OCI-LY7 (cell line): Measurements from ENCODE around the gene KRR1. TPM values are rescaled to one million over a fixed set of nuclear protein-coding genes. Genes with fewer than 3 reads are reported as not detected.

ENCODE experiments used
- BruUV-seq: library from RNA; stranded (reverse); fragments of 400-500 nt; replicated peaks from 2 replicates; lab custom pipeline; 2021; lab: Mats Ljungman, UMichigan
- CTCF ChIA-PET: fragments of 300-600 bp; sonication (Branson Sonifier 250); formaldehyde crosslinking; loops from one replicate; lab custom pipeline; 2022; ENCODE audit warnings: antibody characterized with exemption; ENCODE audit not compliant: unreplicated experiment; lab: Charles Lee
- POLR2A ChIA-PET: fragments of 300-600 bp; sonication (Branson Sonifier 250); formaldehyde crosslinking; loops from one replicate; lab custom pipeline; 2022; ENCODE audit warnings: antibody characterized with exemption; lab: Charles Lee
- DNase-seq: peaks from one replicate; pipeline ENCODE4 v3.0.0-alpha.2; 2015; ENCODE audit warnings: low spot score
- H2AFZ ChIP-seq: fragments of 200-600 bp; sonication (generic), shearing (Covaris generic); 2 replicates; pipeline ENCODE4 v1.6.1; 2014; ENCODE audit warnings: mild to moderate bottlenecking, antibody characterized with exemption, low read length, moderate library complexity
- H3K27ac ChIP-seq: fragments of 200-600 bp; sonication (generic); 2 replicates; pipeline ENCODE4 v1.5.1; 2014; ENCODE audit warnings: mixed run types, low read depth, mild to moderate bottlenecking, moderate library complexity, low read length, inconsistent platforms; ENCODE audit not compliant: poor library complexity, severe bottlenecking
- H3K36me3 ChIP-seq: fragments of 200-600 bp; sonication (generic); 2 replicates; pipeline ENCODE4 v1.6.1; 2014; ENCODE audit warnings: mild to moderate bottlenecking, antibody characterized with exemption, low read length, moderate library complexity, mixed read lengths; ENCODE audit not compliant: insufficient read depth
- H3K4me1 ChIP-seq: fragments of 200-600 bp; sonication (generic); 2 replicates; pipeline ENCODE4 v1.5.1; 2014; ENCODE audit warnings: mild to moderate bottlenecking, low read length; ENCODE audit not compliant: insufficient read depth, poor library complexity, severe bottlenecking
- H3K4me2 ChIP-seq: fragments of 200-600 bp; sonication (generic); 2 replicates; pipeline ENCODE4 v1.6.1; 2014; ENCODE audit warnings: mild to moderate bottlenecking, low read length
- H3K4me3 ChIP-seq: fragments of 200-600 bp; sonication (generic); 2 replicates; pipeline ENCODE4 v1.5.1; 2014; ENCODE audit warnings: mild to moderate bottlenecking, low read depth, low read length; ENCODE audit not compliant: poor library complexity, severe bottlenecking
- H3K79me2 ChIP-seq: fragments of 200-600 bp; sonication (generic); 2 replicates; pipeline ENCODE4 v1.6.1; 2016; ENCODE audit warnings: low read depth, mild to moderate bottlenecking, low read length, moderate library complexity, mixed read lengths; ENCODE audit not compliant: insufficient read depth
- H3K9me2 ChIP-seq: fragments of 200-600 bp; sonication (generic); 2 replicates; pipeline ENCODE4 v1.6.1; 2016; ENCODE audit warnings: mild to moderate bottlenecking, low read length, mixed read lengths; ENCODE audit not compliant: insufficient read depth
- H3K9me3 ChIP-seq: fragments of 200-600 bp; sonication (generic); 2 replicates; pipeline ENCODE4 v1.6.1; 2014; ENCODE audit warnings: mild to moderate bottlenecking, mixed run types, low read length, mixed read lengths
- H4K20me1 ChIP-seq: fragments of 200-600 bp; sonication (generic); 2 replicates; pipeline ENCODE4 v1.6.1; 2014; ENCODE audit warnings: mild to moderate bottlenecking, antibody characterized with exemption, low read length, moderate library complexity, mixed read lengths; ENCODE audit not compliant: insufficient read depth
- CTCF ChIP-seq: fragments of 200-600 bp; sonication (generic); conservative IDR thresholded peaks from 2 replicates; pipeline ENCODE4 v1.5.1; 2014; ENCODE audit warnings: mild to moderate bottlenecking, antibody characterized with exemption, low read length, moderate library complexity, mixed read lengths
- EZH2phosphoT487 ChIP-seq: fragments of 200-600 bp; sonication (generic); IDR thresholded peaks from 2 replicates; pipeline ENCODE4 v1.6.1; 2018; ENCODE audit warnings: low read depth, borderline replicate concordance, mild to moderate bottlenecking, mixed run types, antibody characterized with exemption, low read length, moderate library complexity, mixed read lengths
- intact Hi-C: fragments of 100-400 bp; cut with micrococcal nuclease; formaldehyde crosslinking; loops from one replicate; pipeline ENCODE4 v1.10.0; 2022; ENCODE audit not compliant: unreplicated experiment
- total RNA-seq, 2 experiments: library from RNA; depleted of rRNA in 1 of 2; stranded (reverse); fragments of >200 nt in 1 of 2; shearing (Covaris generic) in 1 of 2; gene quantifications; 2 replicates each; pipeline ENCODE4 v1.2.3, GENCODE V29; 2014 to 2022

KRR1 gene
- total RNA-seq, 2 experiments from 2014 or later = 44.0 to 78.0 TPM

- Histone ChIP-seq H3K9me2 (no peaks in the 10 kb centered on the region), H3K4me3 (no peak overlapping the region), H3K4me2 (no peak overlapping the region), H3K27ac (no peak overlapping the region), H3K4me1 (no peaks in the 10 kb centered on the region), H3K9me3 (no peaks in the 10 kb centered on the region), H4K20me1 (no peaks in the 10 kb centered on the region), H3K36me3 (no peaks in the 10 kb centered on the region), H2AFZ (no peak overlapping the region), H3K79me2 (no peaks in the 10 kb centered on the region)
- intact Hi-C loops = no loop called here
- no peak for TF ChIP-seq EZH2phosphoT487
- no peak for TF ChIP-seq CTCF
- no TSS peak for BruUV-seq
- CTCF ChIA-PET = no interaction called here
- no peak for DNase-seq
- POLR2A ChIA-PET = interaction anchor here (0.6 to 1.1 kb wide), 3 partner anchors 12 to 725 kb away, joined by 3 read pairs; no protein-coding TSS in a partner anchor
Observed at GRCh38 chr12:75545636-75546035, 34.2 kb upstream of the KRR1 start.

- TF ChIP-seq CTCF (no peak), EZH2phosphoT487 (no peak)
Observed at GRCh38 chr12:75543529-75543928, 32.1 kb upstream of the KRR1 start.

GRCh38 chr12:75542942-75543341, 31.5 kb upstream of the KRR1 start:
- H4K20me1 ChIP-seq = no peaks in the 10 kb centered on the region
- no peaks in the 10 kb centered on the region for H3K9me3 ChIP-seq
- intact Hi-C loops = no loop called here
- no peak overlapping the region for H3K4me2 ChIP-seq
- no peak overlapping the region for H3K27ac ChIP-seq
- BruUV-seq = no TSS peak
- CTCF ChIA-PET = no interaction called here
- no peak overlapping the region for H3K4me3 ChIP-seq
- H3K4me1 ChIP-seq = no peaks in the 10 kb centered on the region
- no peaks in the 10 kb centered on the region for H3K9me2 ChIP-seq
- no peak for TF ChIP-seq EZH2phosphoT487
- TF ChIP-seq CTCF = no peak
- no peak overlapping the region for H2AFZ ChIP-seq
- POLR2A ChIA-PET = interaction anchor here (0.7 to 1.6 kb wide), 4 partner anchors 19 to 301 kb away, joined by 3 to 5 read pairs (median 4); no protein-coding TSS in a partner anchor
- no peak for DNase-seq
- no peaks in the 10 kb centered on the region for H3K36me3 ChIP-seq
- H3K79me2 ChIP-seq = no peaks in the 10 kb centered on the region

More at GRCh38 chr12:75543529-75543928, 32.1 kb upstream of the KRR1 start:
- CTCF ChIA-PET = no interaction called here
- no peak overlapping the region for H3K4me3 ChIP-seq
- H3K36me3 ChIP-seq = no peaks in the 10 kb centered on the region
- no peak overlapping the region for H3K4me2 ChIP-seq
- intact Hi-C loops = no loop called here
- no peaks in the 10 kb centered on the region for H3K9me2 ChIP-seq
- BruUV-seq = no TSS peak
- POLR2A ChIA-PET = interaction anchor here (0.6 to 1.6 kb wide), 5 partner anchors 11 to 467 kb away, joined by 3 to 5 read pairs (median 3); no protein-coding TSS in a partner anchor
- no peak overlapping the region for H3K27ac ChIP-seq
- no peak overlapping the region for H2AFZ ChIP-seq
- no peaks in the 10 kb centered on the region for H4K20me1 ChIP-seq
- no peaks in the 10 kb centered on the region for H3K79me2 ChIP-seq
- H3K9me3 ChIP-seq = no peaks in the 10 kb centered on the region
- no peaks in the 10 kb centered on the region for H3K4me1 ChIP-seq
- DNase-seq = no peak
